Breast epithelium (tissue), 3 donors: ENCODE results near the gene C10orf62.

ENCODE experiments used
- POLR2A ChIP-seq: fragments of 450-650 bp; IDR thresholded peaks from one replicate; pipeline ENCODE4 v1.6.1; 2016; ENCODE audit warnings: antibody characterized with exemption, mild to moderate bottlenecking, moderate library complexity
- POLR2AphosphoS5 ChIP-seq, 3 donors: sonication (generic); formaldehyde crosslinking; IDR thresholded peaks; one replicate each; pipeline ENCODE4 v1.6.1; 2017; ENCODE audit warnings: antibody characterized with exemption in 3 of 3
- TF ChIP-seq, protein P1 (sequence below), 3 donors: fragments of 450-650 bp; IDR thresholded peaks; one replicate each; pipeline ENCODE4 v1.5.1; 2016 to 2017; ENCODE audit warnings: antibody characterized with exemption in 3 of 3, mild to moderate bottlenecking in 3 of 3, moderate library complexity in 3 of 3

GRCh38 chr10:97546456-97547270 is 42.9 kb upstream of the C10orf62 start:
- TF ChIP-seq, protein P1, sequence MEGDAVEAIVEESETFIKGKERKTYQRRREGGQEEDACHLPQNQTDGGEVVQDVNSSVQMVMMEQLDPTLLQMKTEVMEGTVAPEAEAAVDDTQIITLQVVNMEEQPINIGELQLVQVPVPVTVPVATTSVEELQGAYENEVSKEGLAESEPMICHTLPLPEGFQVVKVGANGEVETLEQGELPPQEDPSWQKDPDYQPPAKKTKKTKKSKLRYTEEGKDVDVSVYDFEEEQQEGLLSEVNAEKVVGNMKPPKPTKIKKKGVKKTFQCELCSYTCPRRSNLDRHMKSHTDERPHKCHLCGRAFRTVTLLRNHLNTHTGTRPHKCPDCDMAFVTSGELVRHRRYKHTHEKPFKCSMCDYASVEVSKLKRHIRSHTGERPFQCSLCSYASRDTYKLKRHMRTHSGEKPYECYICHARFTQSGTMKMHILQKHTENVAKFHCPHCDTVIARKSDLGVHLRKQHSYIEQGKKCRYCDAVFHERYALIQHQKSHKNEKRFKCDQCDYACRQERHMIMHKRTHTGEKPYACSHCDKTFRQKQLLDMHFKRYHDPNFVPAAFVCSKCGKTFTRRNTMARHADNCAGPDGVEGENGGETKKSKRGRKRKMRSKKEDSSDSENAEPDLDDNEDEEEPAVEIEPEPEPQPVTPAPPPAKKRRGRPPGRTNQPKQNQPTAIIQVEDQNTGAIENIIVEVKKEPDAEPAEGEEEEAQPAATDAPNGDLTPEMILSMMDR (IDR thresholded peaks at IDR 0.05): no peak
- TF ChIP-seq POLR2AphosphoS5 (IDR thresholded peaks at IDR 0.05) (no peak), POLR2A (no peak)
